GM12865 (cell line): Measurements from ENCODE around the gene MYL7.
"Not testable (repeated sequence)": the region's sequence is repeated elsewhere in the genome, so short reads cannot be mapped to it uniquely, and the experiment has no call there.

ENCODE experiments used
- DNase-seq: peaks from one replicate; pipeline ENCODE4 v3.0.0; 2010; ENCODE audit warnings: low read depth
- H3K4me3 ChIP-seq: 2 replicates; pipeline ENCODE4 v1.5.1; 2011; ENCODE audit warnings: mild to moderate bottlenecking, low read depth, low read length, control low read depth
- TF ChIP-seq, protein P1 (sequence below): IDR thresholded peaks from 2 replicates; pipeline ENCODE4 v1.5.1; 2011; ENCODE audit warnings: low read length, control low read depth, low read depth, inconsistent platforms; ENCODE audit not compliant: insufficient read depth; ENCODE audit errors: missing control alignments

Gene MYL7

DNA sequence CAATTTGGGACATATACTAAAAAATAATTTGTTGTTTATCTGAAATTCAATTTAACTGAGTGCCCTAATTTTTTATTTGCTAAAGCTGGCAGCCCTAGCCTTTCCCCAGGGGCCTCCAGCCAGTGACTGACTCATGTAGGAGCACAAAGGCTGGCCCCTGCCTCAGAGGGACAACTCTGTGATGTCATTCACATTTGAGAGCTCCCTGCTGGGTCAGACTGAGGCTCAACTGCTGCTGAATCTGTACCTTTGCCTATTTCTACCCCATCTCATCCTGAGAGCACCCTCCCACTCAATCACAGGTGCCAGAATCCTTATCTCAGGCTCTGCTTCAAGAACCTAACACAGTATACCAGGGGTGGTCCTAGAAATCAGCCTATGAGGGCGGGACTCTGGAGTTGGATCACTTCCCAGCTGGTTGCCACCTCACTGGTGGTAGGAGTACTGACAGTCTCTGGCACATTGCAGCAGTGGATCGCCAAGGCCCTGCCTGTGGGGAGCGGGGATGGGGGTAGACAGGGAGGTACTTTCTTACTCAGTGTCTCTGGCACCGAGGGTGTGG is 36.5 kb upstream of the MYL7 start:
- TF ChIP-seq, protein P1, sequence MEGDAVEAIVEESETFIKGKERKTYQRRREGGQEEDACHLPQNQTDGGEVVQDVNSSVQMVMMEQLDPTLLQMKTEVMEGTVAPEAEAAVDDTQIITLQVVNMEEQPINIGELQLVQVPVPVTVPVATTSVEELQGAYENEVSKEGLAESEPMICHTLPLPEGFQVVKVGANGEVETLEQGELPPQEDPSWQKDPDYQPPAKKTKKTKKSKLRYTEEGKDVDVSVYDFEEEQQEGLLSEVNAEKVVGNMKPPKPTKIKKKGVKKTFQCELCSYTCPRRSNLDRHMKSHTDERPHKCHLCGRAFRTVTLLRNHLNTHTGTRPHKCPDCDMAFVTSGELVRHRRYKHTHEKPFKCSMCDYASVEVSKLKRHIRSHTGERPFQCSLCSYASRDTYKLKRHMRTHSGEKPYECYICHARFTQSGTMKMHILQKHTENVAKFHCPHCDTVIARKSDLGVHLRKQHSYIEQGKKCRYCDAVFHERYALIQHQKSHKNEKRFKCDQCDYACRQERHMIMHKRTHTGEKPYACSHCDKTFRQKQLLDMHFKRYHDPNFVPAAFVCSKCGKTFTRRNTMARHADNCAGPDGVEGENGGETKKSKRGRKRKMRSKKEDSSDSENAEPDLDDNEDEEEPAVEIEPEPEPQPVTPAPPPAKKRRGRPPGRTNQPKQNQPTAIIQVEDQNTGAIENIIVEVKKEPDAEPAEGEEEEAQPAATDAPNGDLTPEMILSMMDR = no peak
- no peak overlapping the region for H3K4me3 ChIP-seq
- DNase-seq = no peak

GRCh38 chr7:44176486-44176885 is 35.4 kb upstream of the MYL7 start:
- no peak overlapping the region for H3K4me3 ChIP-seq
- no peak for DNase-seq
- TF ChIP-seq, protein P1 = no peak

DNA sequence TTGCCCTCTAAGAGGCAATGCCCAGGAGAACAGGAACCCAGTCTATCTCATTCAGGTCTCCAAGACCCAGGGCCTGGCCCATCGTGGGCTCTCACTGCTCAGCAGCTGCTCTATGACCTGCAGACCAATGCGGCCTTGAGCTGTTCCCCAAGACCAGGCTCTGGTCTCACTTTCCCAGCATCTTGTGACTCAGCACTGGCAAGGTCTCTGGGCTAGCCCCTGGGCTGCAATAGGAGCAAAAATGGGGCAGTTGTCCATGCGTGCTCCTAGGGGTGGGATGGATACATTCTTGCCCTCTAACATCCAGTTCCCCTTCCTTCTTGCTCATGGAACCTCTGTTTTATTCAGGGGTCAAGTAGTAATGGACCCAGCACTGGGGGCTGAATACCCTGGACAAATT is 34.6 kb upstream of the MYL7 start:
- TF ChIP-seq, protein P1 = no peak
- H3K4me3 ChIP-seq = no peak overlapping the region
- DNase-seq = no peak

GRCh38 chr7:44174694-44174948 is 33.5 kb upstream of the MYL7 start:
- not testable (repeated sequence) for H3K4me3 ChIP-seq, DNase-seq

GRCh38 chr7:44173911-44174693 is 33.0 kb upstream of the MYL7 start:
- no peak for DNase-seq
- no peak overlapping the region for H3K4me3 ChIP-seq
- TF ChIP-seq, protein P1 = no peak

DNA sequence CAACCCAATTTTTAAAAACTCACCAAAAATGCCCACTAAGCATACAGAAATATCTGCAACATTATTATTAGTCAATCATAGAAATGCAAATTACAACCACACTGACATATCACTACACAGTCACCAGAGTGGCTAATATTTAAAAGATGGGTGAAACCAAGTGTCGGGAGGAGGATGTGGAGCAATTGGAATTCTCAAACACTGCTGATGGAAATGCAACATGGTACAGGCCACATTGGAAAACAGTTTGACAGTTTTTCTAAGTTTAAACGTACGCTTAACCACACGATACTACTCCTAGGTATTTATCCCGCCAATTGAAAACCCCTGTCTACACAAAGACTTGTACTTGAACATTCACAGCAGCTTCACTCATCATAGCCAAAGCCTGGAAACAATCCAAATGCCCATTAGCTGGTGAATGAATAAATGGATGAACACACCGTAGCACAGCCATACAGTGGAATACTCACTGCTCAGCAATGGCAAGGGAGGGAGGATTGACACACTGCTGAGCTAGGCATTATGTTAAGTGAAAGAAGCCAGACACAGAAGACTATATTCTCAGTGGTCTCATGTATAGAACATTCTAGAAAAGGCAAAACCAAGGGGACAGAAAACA is 31.8 kb upstream of the MYL7 start:
- no peak overlapping the region for H3K4me3 ChIP-seq
- TF ChIP-seq, protein P1 = no peak
- no peak for DNase-seq

- H3K4me3 ChIP-seq = no peak overlapping the region
- no peak for DNase-seq
- TF ChIP-seq, protein P1 = no peak
These were observed 31.2 kb upstream of the MYL7 start for GRCh38 chr7:44172352-44172751.

GRCh38 chr7:44171901-44172300 is 30.8 kb upstream of the MYL7 start:
- not testable (repeated sequence) for H3K4me3 ChIP-seq

More at GRCh38 chr7:44171901-44172300, 30.8 kb upstream of the MYL7 start:
- DNase-seq = not testable (repeated sequence)
